SK-N-DZ (cell line): ENCODE results near the gene TCF3.

ENCODE experiments used
- DNase-seq: peaks from one replicate; pipeline ENCODE4 v3.0.0-alpha.2; 2015; ENCODE audit warnings: low spot score

TCF3 gene

DNA sequence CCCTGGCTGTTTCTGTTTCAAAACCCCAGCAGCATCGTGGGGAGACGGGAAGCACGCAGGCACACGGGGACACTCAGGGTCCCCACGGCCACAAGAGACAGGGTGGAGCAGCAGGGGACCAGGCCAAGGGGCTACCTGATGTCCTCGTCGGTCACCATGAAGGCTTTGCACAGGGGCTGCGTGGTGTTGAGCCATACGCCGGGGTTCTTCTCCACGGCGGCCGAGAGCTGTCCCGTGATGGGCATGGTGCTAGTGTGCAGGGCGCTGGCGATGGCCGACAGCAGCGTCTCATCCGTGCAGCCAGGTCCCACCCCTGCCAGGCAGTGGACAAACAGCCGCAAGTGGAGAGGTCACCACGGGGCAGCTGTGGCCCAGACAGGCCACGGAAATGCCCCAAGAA lies 71.5 kb downstream of the TCF3 start:
- DNase-seq: no peak

GRCh38 chr19:1580382-1580781 lies 72.0 kb downstream of the TCF3 start:
- DNase-seq: no peak

DNA sequence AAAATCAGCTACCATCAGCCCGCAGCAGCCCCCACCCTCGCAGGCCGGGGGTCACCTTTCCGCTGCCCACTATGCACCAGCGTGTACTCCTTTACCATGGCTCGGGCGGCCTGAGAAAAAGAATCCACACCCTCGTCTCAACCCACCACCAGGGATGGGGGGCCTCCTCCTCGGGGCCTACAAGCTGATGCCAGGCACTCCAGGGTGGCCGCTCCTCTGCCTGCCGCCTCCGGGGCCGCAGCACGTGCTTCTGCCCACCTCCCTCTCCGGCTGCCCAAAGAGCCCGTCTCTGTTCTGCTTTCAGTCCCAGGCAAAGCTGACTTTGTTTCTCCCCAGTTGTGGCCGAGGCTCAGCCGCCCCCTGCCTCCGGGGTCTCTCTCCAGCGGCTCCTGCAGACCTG lies 73.2 kb downstream of the TCF3 start:
- no peak for DNase-seq

GRCh38 chr19:1577929-1578618 lies 74.3 kb downstream of the TCF3 start:
- no peak for DNase-seq

DNA sequence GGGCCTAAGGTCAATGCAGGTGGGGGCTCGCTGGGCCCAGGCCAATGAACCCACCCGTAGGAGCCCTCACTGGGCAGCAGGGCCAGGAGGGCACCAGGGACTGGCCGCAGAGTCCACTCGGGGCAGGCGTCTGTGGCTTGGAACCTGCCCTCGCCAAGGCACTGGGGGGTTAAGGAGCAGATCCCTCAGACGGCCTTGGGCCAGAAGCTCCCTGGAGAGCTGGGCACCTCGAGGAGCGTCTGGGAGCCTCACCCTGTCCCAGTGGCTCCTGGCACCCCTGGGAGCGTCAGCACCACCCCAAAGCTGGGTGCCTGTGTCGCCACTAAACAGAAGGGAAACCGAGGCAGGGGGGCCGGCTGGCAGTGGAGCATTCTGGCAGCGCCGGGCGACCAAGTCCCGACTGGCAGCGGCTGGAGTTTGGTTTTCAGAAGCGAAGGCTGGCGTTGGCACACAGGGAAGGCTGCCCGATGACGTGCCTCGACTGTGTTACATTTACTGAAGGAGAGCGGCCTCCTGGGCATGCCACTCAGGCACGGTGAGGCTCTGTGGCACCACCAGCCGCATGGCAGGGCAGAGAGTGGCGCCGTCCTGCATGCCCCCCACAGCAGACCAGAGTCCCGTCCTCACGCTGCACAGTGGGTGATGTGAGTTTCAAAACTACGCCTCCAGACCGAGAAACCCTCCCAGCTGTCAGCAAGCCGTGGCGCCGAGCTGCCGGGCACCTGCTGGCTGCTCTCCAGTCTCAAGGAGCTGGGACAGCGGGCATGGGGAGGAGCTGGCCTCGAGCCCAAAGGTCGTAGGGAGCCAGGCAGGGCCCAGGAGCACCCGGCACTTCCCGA lies 75.1 kb downstream of the TCF3 start:
- no peak for DNase-seq

DNA sequence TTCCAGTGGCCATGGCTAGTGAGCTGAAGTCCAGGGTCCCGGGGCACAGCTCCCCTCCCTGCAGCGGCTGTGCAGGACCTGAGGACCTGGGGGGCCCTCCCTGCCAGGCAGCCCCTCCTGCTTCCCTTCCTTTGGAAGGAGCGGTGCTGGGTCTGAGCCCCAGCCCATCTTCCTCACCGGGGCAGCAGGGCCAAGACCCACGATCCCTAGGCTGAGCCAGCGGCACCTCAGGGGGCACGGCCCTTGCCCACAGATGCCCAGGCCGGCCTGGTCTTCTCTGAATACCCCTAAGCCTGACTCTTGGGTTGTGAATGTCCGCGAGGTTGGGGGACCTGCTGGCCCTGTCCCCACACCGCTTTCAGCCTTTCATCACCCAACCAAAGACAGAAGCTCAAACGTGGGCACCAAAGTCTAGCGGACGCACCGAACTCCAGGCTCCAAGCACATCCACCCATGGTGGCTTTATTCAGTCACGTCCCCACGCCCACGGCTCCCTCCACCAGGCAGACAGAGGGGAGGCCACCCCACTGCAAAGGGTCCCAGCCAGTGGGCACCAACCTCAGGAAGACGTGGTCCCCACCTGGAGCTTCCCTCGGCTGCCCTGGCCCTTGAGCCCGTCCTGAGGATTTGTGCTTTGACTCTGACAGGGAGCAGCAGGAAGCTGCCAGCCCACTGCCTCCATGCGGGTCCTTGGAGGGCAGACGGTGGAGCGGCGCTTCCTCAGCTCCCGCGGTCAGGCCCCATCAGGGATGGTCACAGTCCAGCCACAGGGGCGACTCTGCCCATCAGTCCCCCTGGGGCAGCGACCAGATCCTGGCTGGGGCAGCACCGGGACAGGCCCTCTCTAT lies 75.9 kb downstream of the TCF3 start:
- DNase-seq: no peak

DNA sequence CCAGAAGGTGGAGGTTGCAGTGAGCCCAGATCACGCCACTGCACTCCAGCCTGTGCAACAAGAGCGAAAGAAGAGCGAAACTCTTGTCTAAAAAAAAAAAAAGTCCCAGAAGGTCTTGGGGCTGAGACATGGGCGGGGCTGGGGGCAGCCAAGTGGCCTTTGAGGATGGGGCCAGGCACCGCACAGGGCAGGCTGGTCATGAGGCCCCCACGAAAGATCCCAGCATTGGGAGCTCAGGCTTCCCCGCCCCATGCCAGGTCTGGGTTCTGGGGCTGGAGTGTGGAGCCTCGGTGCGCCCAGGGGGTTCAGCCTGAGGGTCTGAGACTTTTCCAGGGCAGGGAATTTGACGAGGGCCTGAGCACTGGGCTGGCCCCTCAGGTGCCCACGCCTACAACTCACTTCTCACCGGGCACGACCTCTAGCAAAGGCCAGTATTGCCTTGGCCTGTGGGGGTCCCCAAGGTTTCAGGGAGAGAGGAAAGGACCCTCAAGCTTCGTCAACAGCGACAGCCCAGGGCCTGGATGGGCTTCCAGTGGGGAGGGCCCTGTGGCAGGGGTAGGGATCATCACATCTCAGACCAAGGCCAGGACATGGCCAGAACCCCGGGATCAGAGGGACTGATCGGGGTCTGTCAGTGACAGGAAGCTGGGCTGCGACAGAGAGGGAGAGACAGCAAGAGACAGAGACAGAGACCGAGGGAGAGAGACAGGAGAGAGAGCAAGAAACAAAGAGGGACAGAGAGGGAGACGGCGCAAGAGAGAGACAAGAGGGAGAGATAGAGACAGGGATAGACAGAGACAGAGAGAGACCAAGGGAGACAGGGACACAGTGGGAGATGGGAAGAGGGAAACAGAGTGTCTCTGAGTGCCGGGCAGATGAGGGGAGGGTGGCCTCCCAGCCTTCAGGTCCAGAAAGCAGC lies 76.8 kb downstream of the TCF3 start:
- DNase-seq: no peak

DNA sequence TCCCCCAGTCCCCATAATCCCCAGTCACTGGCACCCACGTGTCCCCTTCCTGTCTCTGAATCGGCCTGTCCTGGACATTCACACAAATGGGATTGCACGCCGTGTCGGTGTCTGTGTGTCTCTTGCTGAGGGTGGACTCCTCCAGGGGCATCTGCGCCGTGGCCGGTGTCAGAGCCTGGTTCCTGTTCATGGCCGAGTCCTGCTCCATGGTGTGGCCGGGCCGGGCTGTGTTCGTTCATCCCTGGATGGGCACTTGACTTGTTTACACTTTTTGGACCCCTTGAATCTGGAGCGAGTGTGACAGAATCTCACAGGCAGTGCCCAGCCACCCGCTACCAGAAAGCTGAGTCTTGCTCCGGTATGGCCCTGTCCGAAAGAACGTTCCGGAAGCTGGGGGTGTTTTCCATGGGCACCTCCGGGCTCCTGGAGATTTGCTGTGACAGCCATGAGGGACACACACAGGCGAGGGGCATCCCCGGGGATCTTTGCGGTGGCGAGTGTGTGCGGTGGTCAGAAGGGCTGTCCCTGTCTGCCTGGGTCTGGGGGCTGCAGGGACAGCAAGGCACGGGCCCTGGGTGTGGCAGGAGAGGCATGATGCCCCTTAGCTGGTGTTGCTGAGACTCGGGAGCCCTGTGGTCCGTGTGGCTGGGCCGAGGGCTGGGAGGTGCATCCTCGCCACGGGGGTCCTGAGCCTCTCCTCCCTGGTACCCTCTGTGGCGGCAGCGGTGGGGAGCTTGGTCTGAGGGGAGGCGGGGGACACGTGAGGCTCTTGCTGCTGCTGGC lies 77.9 kb downstream of the TCF3 start:
- no peak for DNase-seq

DNA sequence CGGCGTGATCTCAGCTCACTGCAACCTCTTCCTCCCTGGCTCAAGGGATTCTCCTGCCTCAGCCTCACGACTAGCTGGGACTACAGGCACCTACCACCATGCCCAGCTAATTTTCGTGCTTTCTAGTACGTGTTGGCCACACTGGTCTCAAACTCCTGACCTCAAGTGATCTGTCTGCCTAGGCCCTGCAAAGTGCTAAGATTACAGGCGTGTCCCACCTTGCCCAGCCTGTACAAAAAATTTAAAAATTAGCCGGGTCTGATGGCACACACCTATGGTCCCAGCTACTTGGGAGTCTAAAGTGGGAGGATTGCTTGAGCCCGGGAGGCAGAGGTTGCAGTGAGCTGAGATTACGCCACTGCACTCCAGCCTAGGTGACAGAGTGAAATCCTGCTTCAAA lies 79.6 kb downstream of the TCF3 start:
- no peak for DNase-seq

DNA sequence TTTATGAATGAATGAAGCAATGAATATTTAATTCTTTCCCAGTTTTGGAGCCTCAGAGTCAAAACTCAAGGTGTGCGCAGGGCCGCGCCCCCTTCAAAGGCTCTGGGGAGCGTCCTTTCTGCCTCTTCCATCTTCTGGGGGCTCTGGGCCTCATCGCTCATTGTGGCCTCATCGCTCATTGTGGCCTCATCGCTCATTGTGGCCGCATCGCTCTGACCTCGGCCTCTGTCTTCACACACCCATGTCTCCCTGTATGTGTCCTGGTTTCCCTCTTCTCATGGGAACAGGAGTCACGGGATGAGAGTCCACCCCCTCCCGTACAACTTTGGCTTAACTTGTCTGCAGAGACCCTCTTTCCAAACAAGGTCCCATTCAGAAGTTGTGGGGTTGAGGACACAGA lies 81.1 kb downstream of the TCF3 start:
- DNase-seq: no peak

- no peak for DNase-seq
Observed at GRCh38 chr19:1570836-1571235, 81.6 kb downstream of the TCF3 start.

DNA sequence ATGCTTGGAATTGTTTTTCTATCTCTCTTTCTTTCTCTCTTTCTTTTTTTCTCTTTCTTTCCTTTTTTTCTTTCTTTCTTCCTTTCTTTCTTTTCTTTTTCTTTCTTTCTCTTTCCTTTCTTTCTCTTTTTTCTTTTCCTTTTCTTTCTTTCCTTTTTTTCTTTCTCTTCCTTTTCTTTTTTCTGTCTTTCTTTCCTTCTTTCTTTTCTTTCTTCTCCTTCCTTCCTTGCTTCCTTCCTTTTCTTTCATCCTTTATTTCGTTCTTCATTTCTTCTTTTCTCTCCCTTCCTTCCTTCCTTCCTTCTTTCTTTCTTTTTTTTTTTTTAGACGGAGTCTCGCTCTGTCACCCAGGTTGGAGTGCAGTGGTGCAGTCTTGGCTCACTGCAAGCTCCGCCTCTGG lies 82.4 kb downstream of the TCF3 start:
- DNase-seq: no peak

DNA sequence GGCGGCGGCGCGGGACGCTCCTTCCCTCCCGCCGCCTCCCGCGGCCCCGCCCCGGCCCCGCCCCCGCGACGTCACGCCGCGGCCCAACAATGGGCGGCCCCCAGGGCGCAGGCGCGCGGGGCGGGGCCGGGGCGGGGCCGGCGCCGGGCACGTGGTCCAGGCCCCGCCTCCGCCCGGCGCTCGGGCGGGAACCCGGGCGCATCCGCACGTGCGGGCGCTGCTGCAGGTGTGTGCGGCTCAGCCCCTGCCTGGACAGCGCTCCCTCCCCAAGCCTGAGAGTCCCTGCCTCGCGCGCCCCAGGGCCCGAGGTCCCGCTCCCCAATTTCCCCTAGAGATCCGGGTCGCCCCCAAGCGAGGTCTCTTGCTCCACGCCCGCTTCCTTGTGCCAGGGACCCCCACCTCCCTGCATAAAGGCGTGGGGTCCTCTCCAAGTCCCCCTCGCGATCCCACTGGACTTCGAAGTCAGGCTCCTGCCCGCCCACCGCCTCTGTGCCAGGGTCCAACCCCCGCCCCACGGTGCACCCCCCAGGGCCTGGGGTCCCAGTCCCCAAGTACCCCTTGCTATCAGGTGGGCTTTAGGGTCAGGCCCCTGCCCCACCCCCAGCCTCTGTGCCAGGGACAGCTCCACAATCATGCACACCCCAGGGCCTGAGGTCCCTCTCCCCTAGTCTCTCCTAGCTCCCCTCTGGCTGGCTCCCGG lies 83.9 kb downstream of the TCF3 start, which contains the start of gene MEX3D:
Gene MEX3D, minus strand, starts transcription at position 6 of the 700 bp plus-strand sequence. CDS start 267 bp downstream, outside the sequence.
- peak; percentile 64 for DNase-seq

- DNase-seq: no peak
Observed at GRCh38 chr19:1567848-1568227, 84.6 kb downstream of the TCF3 start.

GRCh38 chr19:1567116-1567847 lies 85.1 kb downstream of the TCF3 start:
- no peak for DNase-seq

DNA sequence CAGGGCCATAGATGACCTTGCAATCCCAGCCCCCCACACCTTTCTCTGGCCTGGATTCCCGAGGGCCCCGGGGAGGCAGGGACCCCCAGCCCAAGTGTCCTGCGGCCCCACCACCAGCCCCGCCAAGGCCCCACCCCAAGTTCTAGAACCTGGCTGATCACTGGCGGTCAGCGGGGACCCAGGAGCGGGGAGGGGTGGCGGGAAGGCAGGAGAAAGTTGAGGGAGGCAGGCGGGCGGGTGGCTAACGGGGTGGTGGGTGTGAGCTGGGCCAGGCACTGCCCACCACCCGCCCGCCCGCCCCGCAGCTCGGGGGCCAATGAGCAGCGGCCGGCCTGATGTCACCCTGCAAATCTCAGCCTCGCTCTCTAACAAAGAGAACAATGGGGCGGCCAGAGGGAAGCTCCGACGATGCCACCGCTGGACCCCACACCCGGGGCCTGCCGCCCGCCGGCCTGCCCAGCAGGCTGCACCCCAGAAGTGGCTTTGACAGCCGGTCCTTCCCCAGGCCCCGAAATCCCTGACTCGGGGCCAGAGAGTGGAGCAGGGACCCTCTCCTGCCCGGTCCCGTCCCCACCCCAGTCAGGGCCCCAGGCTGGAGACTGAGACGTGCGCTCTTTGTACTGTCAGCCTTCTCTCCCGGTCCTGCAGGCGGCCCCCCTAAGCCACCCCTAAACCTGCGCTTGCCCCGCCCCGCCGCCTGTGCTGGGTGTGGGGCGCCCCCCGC lies 85.9 kb downstream of the TCF3 start:
- peak; percentile 81 for DNase-seq

GRCh38 chr19:1563251-1563650 lies 89.2 kb downstream of the TCF3 start:
- no peak for DNase-seq

DNA sequence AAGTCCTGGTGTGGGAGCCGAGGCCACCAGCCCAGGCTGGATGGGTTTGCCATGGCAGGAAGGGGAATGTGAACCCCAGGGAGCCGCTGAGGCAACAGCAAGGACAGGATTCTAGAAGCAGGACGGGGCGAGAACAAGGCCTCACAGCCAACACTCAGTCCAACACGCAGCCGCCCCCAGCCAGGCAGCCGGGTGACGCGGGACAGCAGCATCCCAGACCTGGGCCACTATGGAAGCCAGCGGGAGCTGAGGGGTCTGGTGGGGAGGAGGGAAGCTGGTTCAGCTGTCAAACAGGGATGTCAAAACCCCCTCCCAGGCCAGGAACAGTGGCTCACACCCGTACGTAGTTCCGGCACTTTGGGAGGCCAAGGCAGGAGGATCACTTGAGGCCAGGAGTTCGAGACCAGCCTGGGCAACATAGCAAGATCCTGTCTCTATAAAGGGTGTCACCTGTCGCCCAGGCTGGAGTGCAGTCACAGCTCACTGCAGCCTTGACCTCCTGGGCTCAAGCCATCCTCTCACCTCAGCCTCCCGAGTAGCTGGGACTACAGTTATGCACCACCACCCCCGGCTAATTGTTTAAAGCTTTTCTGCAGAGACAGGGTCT lies 91.1 kb downstream of the TCF3 start:
- no peak for DNase-seq
